K562 (cell line): ENCODE measurements around the gene SAMD4A. TPM values are rescaled to one million over a fixed set of nuclear protein-coding genes. Genes with fewer than 3 reads are reported as not detected.

ENCODE experiments used
- ATAC-seq: fragments of 200-7000 bp; cut with Tn5 transposase; 3 replicates; pipeline ENCODE4 v1.9.1; 2020; ENCODE audit warnings: moderate library complexity
- BruUV-seq: library from RNA; stranded (reverse); fragments of 400-500 nt; replicated peaks from 2 replicates; lab custom pipeline; 2021; lab: Mats Ljungman, UMichigan
- CTCF ChIA-PET: fragments of 300-600 bp; formaldehyde crosslinking; extraction: SDS; loops from one replicate; lab custom pipeline; 2021; ENCODE audit warnings: low intra/inter-chr PET ratio; lab: Yijun Ruan, JAX
- POLR2A ChIA-PET: fragments of 300-600, 350-650 bp; sonication (Branson Sonifier 250); formaldehyde crosslinking; extraction: SDS; loops from one replicate; lab custom pipeline; 2021; ENCODE audit warnings: antibody characterized with exemption, inconsistent platforms; lab: Yijun Ruan, JAX
- DNase-seq, 4 experiments: peaks; one replicate each; pipeline versions ENCODE4 v3.0.0 to v3.0.0-alpha.2; 2011 to 2018; ENCODE audit warnings: low spot score in 3 of 4, mixed read lengths in 3 of 4; ENCODE audit errors: extremely low read depth in 1 of 4
- FAIRE-seq: peaks from 2 replicates; lab custom pipeline; 2011; peaks lifted over from hg19 to GRCh38; lab: Jason Lieb, UNC
- H2AFZ ChIP-seq: 2 replicates; pipeline ENCODE4 v1.6.0; 2011; ENCODE audit warnings: low read depth, low read length, control low read depth, inconsistent platforms
- H3K27ac ChIP-seq: fragments of 200-600 bp; 3 replicates; pipeline ENCODE4 v1.8.0; 2011; ENCODE audit warnings: low read depth, mild to moderate bottlenecking, control low read depth, inconsistent platforms, low read length, moderate library complexity, mixed read lengths; ENCODE audit errors: extremely low read depth
- H3K27me3 ChIP-seq, 2 experiments: fragments of 300-600 bp in 1 of 2; 2 replicates in 1 of 2; 3 replicates in 1 of 2; pipeline versions ENCODE4 v1.6.0 to v1.8.0; 2011; ENCODE audit warnings: inconsistent platforms in 2 of 2, low read length in 2 of 2, mild to moderate bottlenecking in 1 of 2, mixed read lengths in 1 of 2, moderate library complexity in 1 of 2; ENCODE audit not compliant: control insufficient read depth in 2 of 2, insufficient read depth in 2 of 2
- H3K36me3 ChIP-seq: fragments of 300-600 bp; 3 replicates; pipeline ENCODE4 v1.8.0; 2011; ENCODE audit warnings: mild to moderate bottlenecking, low read length, inconsistent platforms; ENCODE audit not compliant: control insufficient read depth, insufficient read depth
- H3K4me1 ChIP-seq, 2 experiments: fragments of 200-600 bp in 1 of 2; replicated peaks in 1 of 2; 2 replicates in 1 of 2; 3 replicates in 1 of 2; pipeline versions ENCODE4 v1.5.1 to v1.8.0; 2011; ENCODE audit warnings: inconsistent platforms in 2 of 2, low read length in 2 of 2, mild to moderate bottlenecking in 1 of 2, mixed read lengths in 1 of 2, moderate library complexity in 1 of 2; ENCODE audit not compliant: control insufficient read depth in 2 of 2, insufficient read depth in 2 of 2
- H3K4me2 ChIP-seq: 2 replicates; pipeline ENCODE4 v1.6.1; 2011; ENCODE audit warnings: low read length, control low read depth, inconsistent platforms, mixed read lengths; ENCODE audit not compliant: insufficient read depth
- H3K4me3 ChIP-seq: fragments of 200-600 bp; sonication (generic), shearing (Covaris generic); 2 replicates; pipeline ENCODE4 v1.5.1; 2016; ENCODE audit warnings: control low read depth, inconsistent platforms
- H3K79me2 ChIP-seq: fragments of 200-600 bp; 3 replicates; pipeline ENCODE4 v1.8.0; 2011; ENCODE audit warnings: low read length, inconsistent platforms; ENCODE audit not compliant: control insufficient read depth, insufficient read depth
- H3K9ac ChIP-seq, 2 experiments: 2 replicates each; pipeline versions ENCODE4 v1.6.0 to v1.6.1; 2011; ENCODE audit warnings: low read depth in 2 of 2, low read length in 2 of 2, control low read depth in 1 of 2, inconsistent platforms in 1 of 2, mild to moderate bottlenecking in 1 of 2, mixed read lengths in 1 of 2; ENCODE audit not compliant: insufficient read depth in 1 of 2
- H3K9me1 ChIP-seq: one replicate; pipeline ENCODE4 v1.6.0; 2011; ENCODE audit warnings: inconsistent platforms, mild to moderate bottlenecking, low read length, moderate library complexity; ENCODE audit not compliant: control insufficient read depth, insufficient read depth
- H3K9me3 ChIP-seq: replicated peaks from 2 replicates; pipeline ENCODE4 v1.5.1; 2011; ENCODE audit warnings: low read depth, low read length, inconsistent platforms; ENCODE audit not compliant: control insufficient read depth, insufficient read depth
- H4K20me1 ChIP-seq: replicated peaks from 2 replicates; pipeline ENCODE4 v1.6.1; 2011; ENCODE audit warnings: low read length, inconsistent platforms, mixed read lengths; ENCODE audit not compliant: control insufficient read depth, insufficient read depth
- FOXK1 ChIP-seq: sonication (generic); formaldehyde crosslinking; IDR thresholded peaks from 2 replicates; pipeline ENCODE4 v1.8.0; 2022; ENCODE audit warnings: missing genetic modification reagents, mild to moderate bottlenecking, borderline replicate concordance
- HMBOX1 ChIP-seq: sonication (generic); IDR thresholded peaks from 2 replicates; pipeline ENCODE4 v1.6.1; 2016
- MEIS2 ChIP-seq: fragments of 450-650 bp; IDR thresholded peaks from 2 replicates; pipeline ENCODE4 v1.6.1; 2014; ENCODE audit warnings: mild to moderate bottlenecking; ENCODE audit not compliant: partially characterized antibody
- NFIC ChIP-seq: fragments of 450-650 bp; IDR thresholded peaks from 2 replicates; pipeline ENCODE4 v1.6.1; 2017; ENCODE audit warnings: mild to moderate bottlenecking, inconsistent platforms
- PBX2 ChIP-seq, 2 experiments: IDR thresholded peaks in 1 of 2; conservative IDR thresholded peaks in 1 of 2; 2 replicates each; pipeline ENCODE4 v1.6.1; 2016; ENCODE audit warnings: low read depth in 2 of 2, mild to moderate bottlenecking in 1 of 2, missing compliant biosample characterization in 1 of 2, missing genetic modification characterization in 1 of 2, moderate library complexity in 1 of 2
- whole genome bisulfite sequencing: fragments of 100-300 bp; shearing (Covaris generic); methylation state at CpG from one replicate; pipeline ENCODE4 v1.1.6; 2016; ENCODE audit warnings: low coverage, mixed read lengths; ENCODE audit not compliant: insufficient coverage; ENCODE audit errors: missing lambda C conversion rate; 5-methylcytosine and 5-hydroxymethylcytosine counted together
- in situ Hi-C: fragments of 300-500 bp; cut with MboI; formaldehyde crosslinking; loops from 4 replicates; pipeline ENCODE4 v1.15.0; 2018; ENCODE audit warnings: inconsistent platforms, mixed read lengths
- intact Hi-C: fragments of 100-400 bp; cut with micrococcal nuclease; formaldehyde crosslinking; loops from 2 replicates; pipeline ENCODE4 v1.14.2; 2022
- polyA plus RNA-seq, 8 experiments: library from polyadenylated mRNA; depleted of rRNA in 4 of 8; stranded (reverse) in 5 of 8; unstranded in 3 of 8; fragments of >200 nt; fragmentation: Nextera tagmentation in 2 of 8; fragmentation: Illumina TruSeq in 1 of 8; extraction: Ambion mirVana in 2 of 8; extraction: Trizol in 1 of 8; gene quantifications; 2 replicates each; pipeline versions ENCODE4 v1.2.1 to v1.2.3, GENCODE V29; 2011 to 2014; ENCODE audit warnings: inconsistent platforms in 1 of 8, missing spikeins in 1 of 8
- total RNA-seq, 7 experiments: library from RNA; depleted of rRNA in 6 of 7; stranded (reverse); fragments of >200 nt in 6 of 7; fragmentation: Illumina TruSeq in 2 of 7; extraction: Trizol in 2 of 7; gene quantifications; 2 replicates each; pipeline versions ENCODE4 v1.2.1 to v1.2.3, GENCODE V29; 2011 to 2021; ENCODE audit warnings: low replicate concordance in 1 of 7

SAMD4A gene
- total and polyA plus RNA-seq, 9 of the 15 experiments (the other 6 are each of a cell fraction or from before 2014, with no cell fraction given): 0.66 to 6.8 (median 3.3) TPM

GRCh38 chr14:54603362-54603761 lies 36.4 kb downstream of the SAMD4A start:
- TF ChIP-seq PBX2 (CRISPR knock-in tag; IDR thresholded peaks at IDR 0.05; ENCODE audit: low read depth) (no peak), PBX2 (tag; conservative IDR thresholded peaks at IDR 0.05; ENCODE audit: low read depth) (no peak), FOXK1 (CRISPR knock-in tag) (no peak), MEIS2 (no peak), HMBOX1 (no peak), NFIC (peak; percentile 66)
- ChIA-PET CTCF (no interaction called here), POLR2A (interaction anchor here (1.2 kb wide), 1 partner anchor 374 kb away, joined by 3 read pairs; no protein-coding TSS in a partner anchor)
- no peak overlapping the region for H3K4me3 ChIP-seq
- ATAC-seq (no peak), FAIRE-seq (no peak), DNase-seq (no peak)
- no peak overlapping the region for H2AFZ ChIP-seq
- no peaks in the 10 kb centered on the region for H4K20me1 ChIP-seq
- H3K79me2 ChIP-seq: no peaks in the 10 kb centered on the region; the same call in 2 of the 3 replicates
- no peaks in the 10 kb centered on the region for H3K27me3 ChIP-seq
- in situ Hi-C loops (no loop called here), intact Hi-C loops (no loop called here)
- no peaks in the 10 kb centered on the region for H3K9me1 ChIP-seq
- H3K36me3 ChIP-seq: no peaks in the 10 kb centered on the region; the same call in 2 of the 3 replicates
- no peak overlapping the region for H3K4me2 ChIP-seq
- WGBS: 67% methylated on average over 1 of the region's 1 CpG
- no peaks in the 10 kb centered on the region; a peak in 2 of 5 replicates for H3K4me1 ChIP-seq
- H3K9ac ChIP-seq: no peak overlapping the region
- H3K27ac ChIP-seq: no peak overlapping the region
- BruUV-seq: no TSS peak
- no peaks in the 10 kb centered on the region for H3K9me3 ChIP-seq
